K562 (cell line): Measurements from ENCODE around the gene S100A4. TPM values are rescaled to one million over a fixed set of nuclear protein-coding genes. Genes with fewer than 3 reads are reported as not detected.

ENCODE experiments used
- BMI1 ChIP-seq: fragments of 150-350 bp; IDR thresholded peaks from 2 replicates; pipeline ENCODE4 v1.6.1; 2014; ENCODE audit warnings: low read length
- CREB5 ChIP-seq: fragments of 250-450 bp; sonication (Bioruptor Pico); IDR thresholded peaks from 2 replicates; pipeline ENCODE4 v1.5.0; 2020; ENCODE audit warnings: mild to moderate bottlenecking
- DDX20 ChIP-seq: fragments of 450-650 bp; IDR thresholded peaks from 2 replicates; pipeline ENCODE4 v1.6.1; 2016; ENCODE audit warnings: missing genetic modification characterization, low read depth, mild to moderate bottlenecking, missing compliant biosample characterization, moderate library complexity
- ESRRB ChIP-seq: fragments of 250-450 bp; sonication (Bioruptor Pico); IDR thresholded peaks from 2 replicates; pipeline ENCODE4 v1.5.0; 2020; ENCODE audit warnings: mild to moderate bottlenecking, moderate library complexity, borderline replicate concordance
- GMEB1 ChIP-seq: fragments of 250-450 bp; sonication (Bioruptor Pico); IDR thresholded peaks from 2 replicates; pipeline ENCODE4 v1.4.0; 2020; ENCODE audit warnings: mild to moderate bottlenecking
- HMGXB4 ChIP-seq: sonication (generic); formaldehyde crosslinking; IDR thresholded peaks from 2 replicates; pipeline ENCODE4 v1.8.1; 2023; ENCODE audit warnings: mild to moderate bottlenecking, missing genetic modification reagents
- ILF3 ChIP-seq: fragments of 450-650 bp; IDR thresholded peaks from 2 replicates; pipeline ENCODE4 v1.6.1; 2018; ENCODE audit warnings: antibody characterized with exemption, mild to moderate bottlenecking, moderate library complexity, borderline replicate concordance
- MCM5 ChIP-seq: fragments of 450-650 bp; IDR thresholded peaks from 2 replicates; pipeline ENCODE4 v1.6.1; 2016; ENCODE audit warnings: low read depth
- MEF2A ChIP-seq: IDR thresholded peaks from 2 replicates; pipeline ENCODE4 v1.6.1; 2011; ENCODE audit warnings: low read depth, mild to moderate bottlenecking, low read length, moderate library complexity; ENCODE audit not compliant: control insufficient read depth
- RERE ChIP-seq: sonication (generic); formaldehyde crosslinking; IDR thresholded peaks from 2 replicates; pipeline ENCODE4 v1.8.0; 2023; ENCODE audit warnings: missing genetic modification reagents, mild to moderate bottlenecking, borderline replicate concordance
- RFX1 ChIP-seq: fragments of 450-650 bp; IDR thresholded peaks from 2 replicates; pipeline ENCODE4 v1.6.1; 2016; ENCODE audit warnings: mild to moderate bottlenecking, moderate library complexity
- SOX6 ChIP-seq: fragments of 450-650 bp; IDR thresholded peaks from 2 replicates; pipeline ENCODE4 v1.6.1; 2014; ENCODE audit warnings: mild to moderate bottlenecking
- TAF15 ChIP-seq: fragments of 200-400 bp; formaldehyde crosslinking; IDR thresholded peaks from 2 replicates; pipeline ENCODE4 v1.6.1; 2017; ENCODE audit warnings: mild to moderate bottlenecking, low read depth, low read length, moderate library complexity
- U2AF2 ChIP-seq: fragments of 200-400 bp; formaldehyde crosslinking; optimal IDR thresholded peaks from 2 replicates; pipeline ENCODE3; 2017; ENCODE audit warnings: low read depth, mild to moderate bottlenecking, low read length
- ZNF133 ChIP-seq: fragments of 250-450 bp; sonication (Bioruptor Pico); IDR thresholded peaks from 2 replicates; pipeline ENCODE4 v1.4.0; 2020; ENCODE audit warnings: mild to moderate bottlenecking
- ZNF146 ChIP-seq: IDR thresholded peaks from one replicate; pipeline ENCODE4 v1.6.1; 2018; ENCODE audit warnings: missing compliant biosample characterization; ENCODE audit not compliant: unreplicated experiment
- ZNF175 ChIP-seq: fragments of 200-800 bp; sonication (Bioruptor generic); IDR thresholded peaks from 2 replicates; pipeline ENCODE4 v1.6.1; 2016; ENCODE audit warnings: low read depth, mild to moderate bottlenecking, missing genetic modification characterization, missing compliant biosample characterization
- ZNF184 ChIP-seq: sonication (generic); formaldehyde crosslinking; IDR thresholded peaks from 2 replicates; pipeline ENCODE4 v1.5.0; 2020; ENCODE audit warnings: missing genetic modification reagents
- polyA plus RNA-seq, 8 experiments: library from polyadenylated mRNA; depleted of rRNA in 4 of 8; stranded (reverse) in 5 of 8; unstranded in 3 of 8; fragments of >200 nt; fragmentation: Nextera tagmentation in 2 of 8; fragmentation: Illumina TruSeq in 1 of 8; extraction: Ambion mirVana in 2 of 8; extraction: Trizol in 1 of 8; gene quantifications; 2 replicates each; pipeline versions ENCODE4 v1.2.1 to v1.2.3, GENCODE V29; 2011 to 2014; ENCODE audit warnings: inconsistent platforms in 1 of 8, missing spikeins in 1 of 8
- total RNA-seq, 7 experiments: library from RNA; depleted of rRNA in 6 of 7; stranded (reverse); fragments of >200 nt in 6 of 7; fragmentation: Illumina TruSeq in 2 of 7; extraction: Trizol in 2 of 7; gene quantifications; 2 replicates each; pipeline versions ENCODE4 v1.2.1 to v1.2.3, GENCODE V29; 2011 to 2021; ENCODE audit warnings: low replicate concordance in 1 of 7

S100A4 gene
- total and polyA plus RNA-seq, 9 of the 15 experiments (the other 6 are each of a cell fraction or from before 2014, with no cell fraction given) = 3.7 to 20.1 (median 11.2) TPM

- TF ChIP-seq HMGXB4 (CRISPR knock-in tag) = no peak; the same call in 1 of the 2 replicates
- TF ChIP-seq ZNF133 = no peak
- no peak for TF ChIP-seq TAF15
- TF ChIP-seq ZNF184 = no peak
- no peak for TF ChIP-seq ESRRB (CRISPR knock-in tag)
- TF ChIP-seq ZNF175 (CRISPR knock-in tag) = no peak
- no peak for TF ChIP-seq ZNF146 (CRISPR knock-in tag)
- TF ChIP-seq U2AF2 = no peak
- no peak for TF ChIP-seq ILF3
- no peak for TF ChIP-seq MCM5
- TF ChIP-seq SOX6 = peak; percentile 39; the same call in 1 of the 2 replicates
- TF ChIP-seq RERE (CRISPR knock-in tag) = no peak
- TF ChIP-seq RFX1 = no peak
- no peak for TF ChIP-seq BMI1
- no peak for TF ChIP-seq GMEB1 (CRISPR knock-in tag)
- TF ChIP-seq DDX20 = no peak
- TF ChIP-seq CREB5 (CRISPR knock-in tag) = no peak
- TF ChIP-seq MEF2A = no peak
Measured at GRCh38 chr1:153568367-153569099, 22.9 kb upstream of the S100A4 start (continued).
